Fibroblast of the aortic adventitia (primary cell): Measurements from ENCODE around the gene ATXN1. TPM values are rescaled to one million over a fixed set of nuclear protein-coding genes. Genes with fewer than 3 reads are reported as not detected.

Experiments
- DNase-seq: peaks from one replicate; pipeline ENCODE4 v3.0.0-alpha.2; 2010; ENCODE audit warnings: low read depth
- H3K4me3 ChIP-seq: 2 replicates; pipeline ENCODE4 v1.5.1; 2011; ENCODE audit warnings: low read depth, mild to moderate bottlenecking, control low read depth, low read length, moderate library complexity
- total RNA-seq: library from RNA; depleted of rRNA; stranded (reverse); fragments of >200 nt; gene quantifications from 2 replicates; pipeline ENCODE4 v1.2.3, GENCODE V29; 2012; ENCODE audit warnings: low replicate concordance
- TF ChIP-seq, protein P1 (sequence below): IDR thresholded peaks from 2 replicates; pipeline ENCODE4 v1.5.1; 2011; ENCODE audit warnings: mild to moderate bottlenecking, low read length, control low read depth, inconsistent platforms; ENCODE audit not compliant: insufficient read depth

Gene ATXN1
- total RNA-seq, 1 donor: 39.3 TPM

- TF ChIP-seq, protein P1, sequence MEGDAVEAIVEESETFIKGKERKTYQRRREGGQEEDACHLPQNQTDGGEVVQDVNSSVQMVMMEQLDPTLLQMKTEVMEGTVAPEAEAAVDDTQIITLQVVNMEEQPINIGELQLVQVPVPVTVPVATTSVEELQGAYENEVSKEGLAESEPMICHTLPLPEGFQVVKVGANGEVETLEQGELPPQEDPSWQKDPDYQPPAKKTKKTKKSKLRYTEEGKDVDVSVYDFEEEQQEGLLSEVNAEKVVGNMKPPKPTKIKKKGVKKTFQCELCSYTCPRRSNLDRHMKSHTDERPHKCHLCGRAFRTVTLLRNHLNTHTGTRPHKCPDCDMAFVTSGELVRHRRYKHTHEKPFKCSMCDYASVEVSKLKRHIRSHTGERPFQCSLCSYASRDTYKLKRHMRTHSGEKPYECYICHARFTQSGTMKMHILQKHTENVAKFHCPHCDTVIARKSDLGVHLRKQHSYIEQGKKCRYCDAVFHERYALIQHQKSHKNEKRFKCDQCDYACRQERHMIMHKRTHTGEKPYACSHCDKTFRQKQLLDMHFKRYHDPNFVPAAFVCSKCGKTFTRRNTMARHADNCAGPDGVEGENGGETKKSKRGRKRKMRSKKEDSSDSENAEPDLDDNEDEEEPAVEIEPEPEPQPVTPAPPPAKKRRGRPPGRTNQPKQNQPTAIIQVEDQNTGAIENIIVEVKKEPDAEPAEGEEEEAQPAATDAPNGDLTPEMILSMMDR: no peak
- DNase-seq: no peak
- H3K4me3 ChIP-seq: no peak overlapping the region
Measured at GRCh38 chr6:16624636-16625290, 136.5 kb downstream of the ATXN1 start.

DNA sequence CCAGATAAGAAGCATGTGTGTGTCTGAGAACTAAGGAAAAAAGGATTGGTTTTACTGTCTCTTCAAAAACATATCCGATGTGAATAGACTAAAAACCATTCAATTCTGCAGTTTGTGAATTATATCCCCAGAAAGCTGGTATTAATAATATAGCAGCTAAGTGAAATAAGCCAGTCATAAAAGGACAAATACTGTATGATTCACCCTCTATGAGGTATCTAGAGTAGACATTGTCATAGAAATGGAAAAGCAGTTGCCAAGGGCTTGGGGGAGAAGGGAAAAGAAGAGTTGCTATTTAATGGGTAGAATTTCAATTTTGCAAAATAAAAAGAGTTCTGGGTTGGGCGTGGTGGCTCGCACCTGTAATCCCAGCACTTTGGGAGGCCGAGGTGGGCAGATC is 137.5 kb downstream of the ATXN1 start:
- TF ChIP-seq, protein P1: no peak
- DNase-seq: no peak
- no peak overlapping the region for H3K4me3 ChIP-seq

DNA sequence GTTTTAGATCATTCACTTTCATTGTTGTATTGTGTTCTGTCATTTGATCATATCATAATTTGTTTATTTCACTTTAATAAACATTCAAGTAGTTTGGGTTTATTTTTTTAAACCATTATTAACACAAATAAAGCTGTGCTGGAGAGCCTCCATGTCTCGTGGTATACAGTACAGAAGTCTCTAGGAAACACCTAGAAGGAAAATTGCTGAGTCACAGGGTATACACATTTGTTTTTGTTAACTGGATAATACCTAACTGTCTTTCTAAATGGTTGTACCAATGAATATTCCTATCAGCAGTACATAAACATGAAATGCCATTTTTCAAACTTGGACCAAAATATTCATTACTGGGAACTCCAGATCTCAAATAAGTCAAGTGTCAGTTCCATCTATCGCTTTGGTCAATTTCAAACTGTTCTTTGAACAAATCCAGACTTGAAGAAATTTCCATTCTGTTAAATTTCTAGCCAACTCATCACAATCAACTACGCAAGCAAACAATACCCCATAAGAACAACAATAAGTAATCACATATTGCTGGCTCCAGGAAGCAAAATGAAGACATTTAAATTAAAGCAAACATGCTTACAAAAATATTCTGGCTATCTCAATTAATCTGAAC is 138.1 kb downstream of the ATXN1 start:
- TF ChIP-seq, protein P1: no peak
- DNase-seq: peak; percentile 35
- H3K4me3 ChIP-seq: no peak overlapping the region

DNA sequence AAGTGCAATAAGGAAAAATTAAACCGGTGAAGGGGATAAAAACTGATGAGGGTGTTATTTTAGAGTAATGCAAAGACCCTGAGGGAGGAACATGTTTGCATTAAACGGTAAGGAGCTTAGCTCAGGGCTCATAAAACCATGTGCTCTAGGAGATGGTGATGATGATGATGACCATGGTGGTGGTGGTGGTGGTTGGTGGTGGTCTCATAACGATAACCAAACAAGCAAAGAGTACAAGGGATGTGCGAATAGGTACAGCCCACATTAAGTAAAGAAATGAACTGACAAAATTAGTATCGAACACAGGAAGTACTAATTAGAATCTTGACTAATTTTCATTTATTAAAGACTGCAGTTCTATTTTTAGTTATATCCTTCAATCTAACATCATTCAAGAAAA is 139.1 kb downstream of the ATXN1 start:
- TF ChIP-seq, protein P1: no peak

GRCh38 chr6:16621002-16621401 is 140.3 kb downstream of the ATXN1 start:
- TF ChIP-seq, protein P1: no peak

More for the DNA sequence above, 139.1 kb downstream of the ATXN1 start:
- H3K4me3 ChIP-seq: no peak overlapping the region
- DNase-seq: no peak

GRCh38 chr6:16619777-16620176 is 141.5 kb downstream of the ATXN1 start:
- TF ChIP-seq, protein P1: no peak
- no peak for DNase-seq
- H3K4me3 ChIP-seq: no peak overlapping the region

More at GRCh38 chr6:16621002-16621401, 140.3 kb downstream of the ATXN1 start:
- DNase-seq: no peak
- H3K4me3 ChIP-seq: no peak overlapping the region
